ENCODE data around the gene SPX. TPM values are rescaled to one million over a fixed set of nuclear protein-coding genes. Genes with fewer than 3 reads are reported as not detected.

The SPX gene
- total RNA-seq, 4 donors from 2014 or later = 0.21 TPM; not detected in 3

DNA sequence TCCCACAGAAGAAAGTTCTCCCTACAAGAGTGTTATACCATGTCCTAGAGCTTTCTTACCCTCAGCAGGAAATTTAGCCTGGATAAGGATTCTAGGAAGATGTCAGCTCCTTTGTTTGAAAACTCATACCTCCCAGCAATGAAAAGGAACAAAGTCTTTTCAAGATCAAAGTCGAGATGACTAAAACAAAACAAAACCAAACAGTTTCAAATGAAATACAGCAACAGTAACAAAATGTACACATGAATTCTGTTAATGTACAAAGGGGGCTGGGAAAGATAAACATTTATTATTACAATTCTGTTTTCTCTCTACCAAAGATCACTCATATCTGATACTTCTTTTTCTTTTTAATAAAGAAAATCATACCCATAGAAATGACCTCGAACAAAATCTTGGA, 36.8 kb downstream of the SPX start:
- H3K27me3 ChIP-seq = no peaks in the 10 kb centered on the region
- no peak for DNase-seq (ENCODE audit: low spot score in 2 of 2)
- H3K9me3 ChIP-seq = no peaks in the 10 kb centered on the region
- H3K27ac ChIP-seq = no peak overlapping the region
- WGBS = 83% methylated on average over 2 of the region's 2 CpGs
- no peaks in the 10 kb centered on the region for H3K4me1 ChIP-seq
- H3K4me3 ChIP-seq = no peak overlapping the region
- H3K36me3 ChIP-seq = no peaks in the 10 kb centered on the region
- no peak for TF ChIP-seq POLR2AphosphoS5 (IDR thresholded peaks at IDR 0.05)
- no peak for TF ChIP-seq POLR2A (IDR thresholded peaks at IDR 0.05)
- no peak for TF ChIP-seq EP300 (IDR thresholded peaks at IDR 0.05)
- TF ChIP-seq, protein P1, sequence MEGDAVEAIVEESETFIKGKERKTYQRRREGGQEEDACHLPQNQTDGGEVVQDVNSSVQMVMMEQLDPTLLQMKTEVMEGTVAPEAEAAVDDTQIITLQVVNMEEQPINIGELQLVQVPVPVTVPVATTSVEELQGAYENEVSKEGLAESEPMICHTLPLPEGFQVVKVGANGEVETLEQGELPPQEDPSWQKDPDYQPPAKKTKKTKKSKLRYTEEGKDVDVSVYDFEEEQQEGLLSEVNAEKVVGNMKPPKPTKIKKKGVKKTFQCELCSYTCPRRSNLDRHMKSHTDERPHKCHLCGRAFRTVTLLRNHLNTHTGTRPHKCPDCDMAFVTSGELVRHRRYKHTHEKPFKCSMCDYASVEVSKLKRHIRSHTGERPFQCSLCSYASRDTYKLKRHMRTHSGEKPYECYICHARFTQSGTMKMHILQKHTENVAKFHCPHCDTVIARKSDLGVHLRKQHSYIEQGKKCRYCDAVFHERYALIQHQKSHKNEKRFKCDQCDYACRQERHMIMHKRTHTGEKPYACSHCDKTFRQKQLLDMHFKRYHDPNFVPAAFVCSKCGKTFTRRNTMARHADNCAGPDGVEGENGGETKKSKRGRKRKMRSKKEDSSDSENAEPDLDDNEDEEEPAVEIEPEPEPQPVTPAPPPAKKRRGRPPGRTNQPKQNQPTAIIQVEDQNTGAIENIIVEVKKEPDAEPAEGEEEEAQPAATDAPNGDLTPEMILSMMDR (IDR thresholded peaks at IDR 0.05) = no peak

DNA sequence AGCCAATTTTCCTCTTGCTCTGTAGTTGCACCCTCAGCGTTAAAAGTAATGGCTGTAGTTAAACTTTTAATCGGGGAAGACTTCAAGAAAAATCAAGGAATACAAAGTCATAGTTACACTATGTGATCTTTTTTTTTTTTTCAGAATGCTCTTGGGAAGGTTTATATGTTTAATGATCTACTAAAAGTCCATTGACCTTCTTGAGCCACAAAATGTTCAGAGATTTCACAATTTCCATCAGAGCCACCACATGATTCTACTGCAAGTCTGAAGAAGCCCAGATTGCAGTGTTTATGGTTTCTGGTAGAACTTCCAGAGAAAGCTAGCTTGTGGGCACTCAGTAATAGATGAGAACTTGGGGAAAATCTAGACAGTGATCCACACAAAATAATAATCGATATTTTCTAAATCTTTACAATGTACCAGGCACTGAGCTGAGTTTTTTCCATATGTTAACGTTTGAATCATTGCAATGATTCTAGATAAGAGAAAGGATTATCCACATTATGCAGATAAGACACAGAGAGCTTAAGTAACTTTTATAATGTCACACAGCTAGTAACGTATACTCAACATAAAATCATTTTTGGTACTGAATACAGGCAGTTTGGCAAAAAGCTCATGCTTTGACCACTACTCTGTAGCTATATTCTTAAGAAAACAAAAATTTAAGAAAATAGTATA, 40.3 kb downstream of the SPX start:
- Histone ChIP-seq H3K4me3 (no peak overlapping the region), H3K27ac (no peak overlapping the region), H3K4me1 (no peaks in the 10 kb centered on the region), H3K36me3 (no peaks in the 10 kb centered on the region), H3K27me3 (no peaks in the 10 kb centered on the region), H3K9me3 (no peaks in the 10 kb centered on the region)
- 86% methylated on average over 5 of the region's 5 CpGs for WGBS
- no peak for DNase-seq (ENCODE audit: low spot score in 2 of 2)
- no peak for TF ChIP-seq EP300 (IDR thresholded peaks at IDR 0.05)
- TF ChIP-seq POLR2AphosphoS5 (IDR thresholded peaks at IDR 0.05) = no peak
- TF ChIP-seq POLR2A (IDR thresholded peaks at IDR 0.05) = no peak
- TF ChIP-seq, protein P1 (IDR thresholded peaks at IDR 0.05) = no peak

DNA sequence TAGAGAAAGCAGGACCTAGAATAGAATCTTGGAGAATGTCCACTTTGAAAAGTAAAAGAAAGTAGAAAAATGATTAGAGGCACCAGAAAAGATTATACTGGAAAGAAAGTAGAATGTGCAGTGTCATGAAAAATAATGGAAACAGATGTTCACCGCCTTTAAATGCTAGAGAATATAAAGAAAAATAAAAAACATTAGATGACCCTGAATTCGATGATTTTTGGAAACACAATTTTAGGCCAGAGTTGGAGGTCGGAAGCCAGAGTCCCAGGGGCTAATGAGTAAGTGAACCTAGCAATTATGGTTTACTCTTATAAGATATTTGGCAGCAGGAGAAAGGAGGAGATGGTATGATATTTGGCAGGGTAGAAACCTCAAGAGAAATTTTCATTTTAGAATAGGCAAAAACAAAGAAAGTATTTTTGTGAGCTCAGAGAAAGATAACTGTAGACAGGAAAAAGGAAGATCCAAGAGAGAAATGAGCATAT, 40.9 kb downstream of the SPX start:
- Histone ChIP-seq H3K4me1 (no peaks in the 10 kb centered on the region), H3K9me3 (no peaks in the 10 kb centered on the region), H3K27me3 (no peaks in the 10 kb centered on the region), H3K4me3 (no peak overlapping the region), H3K27ac (no peak overlapping the region), H3K36me3 (no peaks in the 10 kb centered on the region)
- 77% methylated on average over 3 of the region's 3 CpGs for WGBS
- no peak for DNase-seq (ENCODE audit: low spot score in 2 of 2)
- no peak for TF ChIP-seq POLR2AphosphoS5 (IDR thresholded peaks at IDR 0.05)
- no peak for TF ChIP-seq POLR2A (IDR thresholded peaks at IDR 0.05)
- TF ChIP-seq EP300 (IDR thresholded peaks at IDR 0.05) = no peak
- TF ChIP-seq, protein P1 (IDR thresholded peaks at IDR 0.05) = no peak

DNA sequence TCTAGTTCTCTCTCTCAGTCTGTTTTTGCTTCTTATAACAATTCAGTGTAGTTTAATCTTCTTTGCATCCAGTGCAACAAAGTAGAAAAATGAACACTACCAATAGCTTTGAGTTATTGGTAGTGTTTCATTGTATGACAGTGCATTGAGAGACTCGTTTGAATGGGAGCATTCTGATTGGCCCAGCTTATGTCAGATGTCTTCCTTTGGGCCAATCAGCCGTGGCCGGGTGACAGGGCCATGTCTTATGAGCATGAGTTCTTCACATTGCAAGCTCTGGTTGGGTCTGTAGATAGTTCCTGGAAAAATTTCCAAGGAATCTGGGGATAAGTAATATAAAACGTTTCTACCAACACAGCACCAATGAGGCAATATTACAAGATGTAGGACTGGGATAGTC, 42.0 kb downstream of the SPX start:
- H3K36me3 ChIP-seq = no peaks in the 10 kb centered on the region
- no peaks in the 10 kb centered on the region for H3K27me3 ChIP-seq
- no peak overlapping the region for H3K4me3 ChIP-seq
- TF ChIP-seq POLR2AphosphoS5 (IDR thresholded peaks at IDR 0.05) = no peak
- TF ChIP-seq POLR2A (IDR thresholded peaks at IDR 0.05) = no peak
- no peak for TF ChIP-seq EP300 (IDR thresholded peaks at IDR 0.05)
- TF ChIP-seq, protein P1 (IDR thresholded peaks at IDR 0.05) = no peak
- no peaks in the 10 kb centered on the region for H3K4me1 ChIP-seq
- no peaks in the 10 kb centered on the region for H3K9me3 ChIP-seq
- WGBS = 88% methylated on average over 4 of the region's 4 CpGs
- no peak for DNase-seq (ENCODE audit: low spot score in 2 of 2)
- H3K27ac ChIP-seq = no peak overlapping the region

DNA sequence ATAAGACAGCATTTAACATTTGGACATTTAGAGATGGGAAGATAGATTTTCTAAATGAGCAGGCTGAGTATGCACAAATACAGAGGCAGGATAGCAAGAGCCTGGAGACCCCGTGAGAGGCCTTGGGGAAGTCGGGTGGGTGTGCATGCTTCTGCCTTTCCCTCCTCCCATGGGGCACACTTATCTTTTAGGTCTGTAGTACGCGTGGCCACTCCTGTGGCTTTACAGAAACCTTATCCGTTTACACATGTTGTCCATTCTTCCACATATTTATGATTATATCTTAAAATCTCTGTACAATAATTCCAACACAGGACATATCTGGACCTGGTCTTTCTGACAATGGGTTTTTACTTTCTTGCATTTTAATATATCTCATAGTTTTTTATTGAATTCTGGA, 45.0 kb downstream of the SPX start:
- no peak overlapping the region for H3K27ac ChIP-seq
- 81% methylated on average over 5 of the region's 5 CpGs for WGBS
- H3K4me3 ChIP-seq = no peak overlapping the region
- TF ChIP-seq POLR2AphosphoS5 (IDR thresholded peaks at IDR 0.05) = no peak
- TF ChIP-seq POLR2A (IDR thresholded peaks at IDR 0.05) = no peak
- TF ChIP-seq EP300 (IDR thresholded peaks at IDR 0.05) = no peak
- TF ChIP-seq, protein P1 (IDR thresholded peaks at IDR 0.05) = no peak
- H3K36me3 ChIP-seq = no peaks in the 10 kb centered on the region
- DNase-seq (ENCODE audit: low spot score in 2 of 2) = no peak
- no peaks in the 10 kb centered on the region for H3K27me3 ChIP-seq
- H3K4me1 ChIP-seq = no peaks in the 10 kb centered on the region
- no peaks in the 10 kb centered on the region for H3K9me3 ChIP-seq

Data from suprapubic skin (tissue), 4 donors.